DOHH2 (cell line): Measurements from ENCODE around the gene PGGHG.

Experiments used
- H3F3A ChIP-seq: fragments of 200-600 bp; sonication (generic), shearing (Covaris generic); 2 replicates; pipeline ENCODE4 v1.6.0; 2016; ENCODE audit warnings: antibody characterized with exemption, mild to moderate bottlenecking; ENCODE audit not compliant: control insufficient read depth, insufficient read depth
- H3K27ac ChIP-seq: fragments of 200-600 bp; sonication (generic); 2 replicates; pipeline ENCODE4 v1.5.1; 2014; ENCODE audit warnings: low read depth, mild to moderate bottlenecking, low read length, moderate library complexity
- H3K27me3 ChIP-seq: fragments of 200-600 bp; sonication (generic); 2 replicates; pipeline ENCODE4 v1.6.1; 2014; ENCODE audit warnings: mild to moderate bottlenecking, low read length, mixed read lengths; ENCODE audit not compliant: control insufficient read depth
- H3K36me3 ChIP-seq: fragments of 200-600 bp; sonication (generic); 2 replicates; pipeline ENCODE4 v1.6.1; 2014; ENCODE audit warnings: mild to moderate bottlenecking, low read length, moderate library complexity, mixed read lengths; ENCODE audit not compliant: control insufficient read depth
- H3K4me1 ChIP-seq: fragments of 200-600 bp; sonication (generic); 2 replicates; pipeline ENCODE4 v1.6.1; 2014; ENCODE audit warnings: mild to moderate bottlenecking, low read length, mixed read lengths; ENCODE audit not compliant: control insufficient read depth
- H3K4me2 ChIP-seq: fragments of 200-600 bp; sonication (generic); 2 replicates; pipeline ENCODE4 v1.6.0; 2014; ENCODE audit warnings: mild to moderate bottlenecking, low read length, moderate library complexity
- H3K4me3 ChIP-seq: fragments of 200-600 bp; sonication (generic); 2 replicates; pipeline ENCODE4 v1.5.1; 2014; ENCODE audit warnings: mild to moderate bottlenecking, low read length, mixed read lengths
- H3K79me2 ChIP-seq: fragments of 200-600 bp; sonication (generic); 2 replicates; pipeline ENCODE4 v1.6.1; 2014; ENCODE audit warnings: mild to moderate bottlenecking, low read length, mixed read lengths; ENCODE audit not compliant: control insufficient read depth
- H3K9me2 ChIP-seq: fragments of 200-600 bp; sonication (generic); replicated peaks from 2 replicates; pipeline ENCODE4 v1.6.1; 2014; ENCODE audit warnings: mild to moderate bottlenecking, low read length, mixed read lengths; ENCODE audit not compliant: control insufficient read depth
- H3K9me3 ChIP-seq: fragments of 200-600 bp; sonication (generic); 2 replicates; pipeline ENCODE4 v1.6.1; 2014; ENCODE audit warnings: antibody characterized with exemption, low read length, mixed read lengths; ENCODE audit not compliant: control insufficient read depth, insufficient read depth
- H4K20me1 ChIP-seq: fragments of 200-600 bp; sonication (generic); 2 replicates; pipeline ENCODE4 v1.6.0; 2014; ENCODE audit warnings: low read depth, mild to moderate bottlenecking, antibody characterized with exemption, low read length, moderate library complexity; ENCODE audit not compliant: control insufficient read depth, insufficient read depth
- EZH2phosphoT487 ChIP-seq: fragments of 200-600 bp; sonication (generic); IDR thresholded peaks from 2 replicates; pipeline ENCODE4 v1.6.1; 2017; ENCODE audit warnings: borderline replicate concordance, mild to moderate bottlenecking, antibody characterized with exemption, low read length, moderate library complexity, mixed read lengths
- TF ChIP-seq, protein P1 (sequence below): fragments of 200-600 bp; sonication (generic); IDR thresholded peaks from one replicate; pipeline ENCODE4 v1.5.1; 2014; ENCODE audit warnings: antibody characterized with exemption, mild to moderate bottlenecking, low read depth, low read length; ENCODE audit not compliant: poor library complexity, severe bottlenecking

The PGGHG gene

DNA sequence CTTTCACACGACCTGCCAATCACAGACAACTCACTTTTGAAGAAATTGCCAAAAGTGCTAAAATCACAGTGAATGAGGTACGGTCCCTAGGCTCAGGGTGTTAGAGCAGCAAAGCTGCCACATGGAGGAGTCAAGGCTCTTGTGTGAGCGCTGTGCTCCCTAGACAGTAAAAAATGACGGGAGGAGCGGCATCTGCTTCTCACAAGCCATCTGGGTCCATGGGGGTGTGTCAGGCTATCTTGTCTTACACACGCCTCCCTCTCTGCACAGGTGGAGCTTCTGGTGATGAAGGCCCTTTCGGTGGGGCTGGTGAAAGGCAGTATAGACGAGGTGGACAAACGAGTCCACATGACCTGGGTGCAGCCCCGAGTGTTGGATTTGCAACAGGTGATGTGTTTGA, 37.4 kb upstream of the PGGHG start:
- 0 out of 2 replicates have a peak, but pooled peaks cover under 1% of the 10 kb centered on the region for H3K4me1 ChIP-seq
- no peaks in the 10 kb centered on the region for H3K27me3 ChIP-seq
- H3K9me3 ChIP-seq: no peaks in the 10 kb centered on the region
- no peaks in the 10 kb centered on the region for H3K9me2 ChIP-seq
- H3K27ac ChIP-seq: no peak overlapping the region
- peaks cover 67% of the 10 kb centered on the region for H3K36me3 ChIP-seq
- no peak overlapping the region for H3K4me2 ChIP-seq
- peaks cover 16% of the 10 kb centered on the region for H3F3A ChIP-seq
- no peak overlapping the region for H3K4me3 ChIP-seq
- TF ChIP-seq, protein P1, sequence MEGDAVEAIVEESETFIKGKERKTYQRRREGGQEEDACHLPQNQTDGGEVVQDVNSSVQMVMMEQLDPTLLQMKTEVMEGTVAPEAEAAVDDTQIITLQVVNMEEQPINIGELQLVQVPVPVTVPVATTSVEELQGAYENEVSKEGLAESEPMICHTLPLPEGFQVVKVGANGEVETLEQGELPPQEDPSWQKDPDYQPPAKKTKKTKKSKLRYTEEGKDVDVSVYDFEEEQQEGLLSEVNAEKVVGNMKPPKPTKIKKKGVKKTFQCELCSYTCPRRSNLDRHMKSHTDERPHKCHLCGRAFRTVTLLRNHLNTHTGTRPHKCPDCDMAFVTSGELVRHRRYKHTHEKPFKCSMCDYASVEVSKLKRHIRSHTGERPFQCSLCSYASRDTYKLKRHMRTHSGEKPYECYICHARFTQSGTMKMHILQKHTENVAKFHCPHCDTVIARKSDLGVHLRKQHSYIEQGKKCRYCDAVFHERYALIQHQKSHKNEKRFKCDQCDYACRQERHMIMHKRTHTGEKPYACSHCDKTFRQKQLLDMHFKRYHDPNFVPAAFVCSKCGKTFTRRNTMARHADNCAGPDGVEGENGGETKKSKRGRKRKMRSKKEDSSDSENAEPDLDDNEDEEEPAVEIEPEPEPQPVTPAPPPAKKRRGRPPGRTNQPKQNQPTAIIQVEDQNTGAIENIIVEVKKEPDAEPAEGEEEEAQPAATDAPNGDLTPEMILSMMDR: no peak
- no peak for TF ChIP-seq EZH2phosphoT487
- no peaks in the 10 kb centered on the region for H3K79me2 ChIP-seq
- H4K20me1 ChIP-seq: peaks cover 3% of the 10 kb centered on the region; the same call in 1 of the 2 replicates

DNA sequence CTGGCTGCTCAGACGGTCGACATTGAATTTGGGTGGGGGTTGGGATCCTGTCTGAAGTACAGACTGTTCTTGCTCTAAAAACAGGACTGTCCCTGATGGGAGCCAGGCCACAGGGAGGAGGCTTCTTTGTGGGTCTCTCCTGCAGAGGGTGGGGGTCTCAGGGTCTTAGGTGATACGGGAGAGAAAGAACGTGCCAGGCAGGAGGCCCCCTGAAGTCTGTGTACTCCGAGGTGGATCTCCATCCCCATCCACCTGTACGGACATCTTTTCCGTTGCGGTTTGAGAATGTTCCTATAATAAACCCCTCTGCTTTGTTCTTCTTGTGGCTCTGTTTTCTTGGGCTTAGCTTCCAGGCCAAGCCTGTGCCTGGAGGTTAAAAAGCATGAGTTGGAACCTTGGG, 36.3 kb upstream of the PGGHG start:
- H3K9me3 ChIP-seq: no peaks in the 10 kb centered on the region
- H3F3A ChIP-seq: peaks cover 16% of the 10 kb centered on the region
- H3K4me1 ChIP-seq: peaks cover 11% of the 10 kb centered on the region
- TF ChIP-seq, protein P1: no peak
- no peak for TF ChIP-seq EZH2phosphoT487
- no peaks in the 10 kb centered on the region for H3K79me2 ChIP-seq
- H3K9me2 ChIP-seq: no peaks in the 10 kb centered on the region
- H3K4me3 ChIP-seq: no peak overlapping the region
- no peak overlapping the region for H3K4me2 ChIP-seq
- H3K27me3 ChIP-seq: no peaks in the 10 kb centered on the region
- peaks cover 3% of the 10 kb centered on the region; the same call in 1 of the 2 replicates for H4K20me1 ChIP-seq
- peaks cover 56% of the 10 kb centered on the region for H3K36me3 ChIP-seq
- H3K27ac ChIP-seq: no peak overlapping the region

DNA sequence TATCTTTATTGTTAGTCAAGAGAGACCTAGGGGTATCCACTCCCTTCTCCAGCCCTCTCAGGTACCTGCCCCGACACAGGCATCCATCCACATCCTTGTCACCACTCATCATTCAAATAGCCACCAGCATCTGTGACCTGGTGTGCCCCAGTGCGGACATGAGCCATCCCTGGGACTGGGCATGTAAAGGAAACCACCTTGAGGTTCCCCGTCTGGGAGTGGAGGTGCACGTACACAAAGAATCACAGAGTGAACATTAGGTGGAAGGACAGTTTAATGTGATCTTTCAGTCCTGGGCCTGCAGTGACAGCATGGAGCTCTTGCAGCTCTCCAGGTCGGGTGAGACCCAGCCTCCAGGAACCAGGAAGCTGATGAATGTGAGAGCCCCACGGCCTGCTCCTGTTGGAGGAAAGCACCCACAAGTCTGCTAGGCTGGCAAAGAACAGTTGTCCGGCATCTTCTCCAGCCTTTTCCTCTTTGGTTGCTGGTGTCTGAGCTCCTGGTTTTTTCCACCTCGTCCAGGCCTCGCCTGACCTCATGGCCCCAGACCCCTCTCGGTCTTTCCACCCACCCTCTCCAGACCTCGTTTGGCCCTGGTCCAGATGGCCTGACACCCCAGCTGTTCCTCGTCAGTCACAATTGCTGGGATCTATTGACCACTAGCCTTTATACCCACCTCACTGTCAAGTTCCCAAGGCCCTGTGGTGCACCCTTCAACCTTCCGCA, 35.6 kb upstream of the PGGHG start:
- TF ChIP-seq, protein P1: no peak
- TF ChIP-seq EZH2phosphoT487: no peak
- Histone ChIP-seq H3K4me2 (no peak overlapping the region), H3F3A (peaks cover 16% of the 10 kb centered on the region), H3K9me3 (no peaks in the 10 kb centered on the region), H4K20me1 (peaks cover 3% of the 10 kb centered on the region; the same call in 1 of the 2 replicates), H3K27ac (no peak overlapping the region), H3K36me3 (peaks cover 49% of the 10 kb centered on the region), H3K4me3 (no peak overlapping the region), H3K9me2 (no peaks in the 10 kb centered on the region), H3K27me3 (no peaks in the 10 kb centered on the region), H3K79me2 (no peaks in the 10 kb centered on the region), H3K4me1 (peaks cover 18% of the 10 kb centered on the region)
